Cortex of kidney (tissue), 1 donor: Measurements from ENCODE around the gene CPTP.

Experiments
- DNase-seq: peaks from one replicate; lab custom pipeline; 2025; lab: John Stamatoyannopoulos, UW

Gene CPTP

DNA sequence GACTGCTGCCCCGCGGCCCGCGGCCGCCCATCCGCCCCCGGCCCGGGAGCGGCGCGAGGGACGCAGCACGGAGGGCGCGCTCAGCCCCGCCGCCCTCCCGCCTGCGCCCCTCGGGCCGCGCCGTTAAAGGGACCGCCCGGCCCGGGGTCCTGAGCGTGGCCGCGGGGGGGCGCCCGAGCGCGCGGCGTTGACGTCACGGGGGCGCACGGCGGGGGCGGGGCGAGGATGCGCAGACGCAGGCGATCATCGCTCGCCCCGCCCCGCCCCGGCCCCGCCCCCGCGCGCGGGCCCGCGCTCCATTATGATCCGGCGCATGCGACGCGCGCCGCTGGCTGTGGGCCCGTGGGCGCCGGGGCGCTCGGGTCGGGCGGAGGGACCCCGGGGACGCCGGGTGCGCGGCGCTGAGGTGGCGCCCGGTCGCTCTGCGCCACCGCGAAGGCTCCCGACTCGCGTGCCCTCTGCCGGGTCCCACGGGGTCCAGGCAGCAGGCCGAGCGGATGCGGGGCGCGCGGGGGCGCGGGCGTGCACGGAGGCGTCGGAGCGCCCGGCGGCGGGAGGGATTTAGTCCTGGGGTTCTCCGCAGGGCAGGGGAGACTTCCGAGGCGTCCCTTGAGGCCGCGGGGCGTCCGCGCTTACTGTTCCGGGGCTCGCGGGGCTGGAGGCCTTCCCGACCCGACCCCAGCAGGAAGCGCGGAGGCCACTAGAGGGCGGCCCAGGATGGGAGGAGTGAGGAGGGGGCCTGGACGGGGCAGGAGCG is 24.8 kb downstream of the CPTP start, which contains the start of gene DVL1:
TSS of gene DVL1 (minus strand) at position 163 of the 757 bp plus-strand sequence. CDS start 353 bp downstream, outside the sequence.
- DNase-seq: no peak

GRCh38 chr1:1351511-1352427 is 27.2 kb downstream of the CPTP start:
- DNase-seq: no peak

GRCh38 chr1:1352786-1353388 is 28.3 kb downstream of the CPTP start:
- DNase-seq: no peak

DNA sequence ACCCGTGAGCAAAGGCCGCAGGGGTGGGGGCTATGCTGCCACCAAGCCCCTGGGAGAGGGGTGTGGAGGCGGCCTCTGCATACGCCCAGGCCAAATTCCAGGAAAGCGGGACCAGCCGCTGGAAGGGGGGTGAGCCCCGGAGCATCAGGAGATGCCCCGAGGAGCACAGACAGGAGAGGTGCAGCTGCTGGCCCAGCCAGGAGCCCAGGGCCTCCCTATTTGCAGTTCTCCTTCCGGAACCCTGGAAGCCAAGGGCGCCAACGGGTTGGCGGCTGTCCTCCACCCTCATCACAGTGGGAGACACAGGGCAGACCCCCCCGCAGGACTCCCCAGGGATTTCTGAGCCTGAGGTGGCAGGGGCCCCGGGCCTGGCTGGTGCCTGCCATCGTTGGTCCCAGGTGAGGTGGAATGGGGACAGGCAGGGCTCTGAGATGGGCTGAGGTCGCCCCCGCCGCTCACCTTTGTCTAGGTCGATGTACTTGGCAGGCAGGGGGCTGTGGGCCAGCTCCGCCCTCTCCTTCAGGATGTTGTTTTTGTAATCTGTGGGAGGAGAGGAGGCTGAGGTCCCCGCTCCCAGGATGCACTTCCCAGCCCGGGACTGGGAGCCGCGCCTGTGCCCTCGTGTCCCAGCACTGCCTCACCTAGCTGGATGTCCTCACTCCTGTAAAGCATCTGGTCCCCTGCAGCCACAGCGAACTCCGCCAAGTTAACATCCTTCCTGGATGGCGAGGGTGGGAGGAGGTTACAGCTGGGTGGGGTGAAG is 29.0 kb downstream of the CPTP start:
- DNase-seq: no peak

GRCh38 chr1:1354271-1355247 is 30.0 kb downstream of the CPTP start:
- DNase-seq: no peak

GRCh38 chr1:1355416-1355815 is 30.8 kb downstream of the CPTP start:
- DNase-seq: no peak

DNA sequence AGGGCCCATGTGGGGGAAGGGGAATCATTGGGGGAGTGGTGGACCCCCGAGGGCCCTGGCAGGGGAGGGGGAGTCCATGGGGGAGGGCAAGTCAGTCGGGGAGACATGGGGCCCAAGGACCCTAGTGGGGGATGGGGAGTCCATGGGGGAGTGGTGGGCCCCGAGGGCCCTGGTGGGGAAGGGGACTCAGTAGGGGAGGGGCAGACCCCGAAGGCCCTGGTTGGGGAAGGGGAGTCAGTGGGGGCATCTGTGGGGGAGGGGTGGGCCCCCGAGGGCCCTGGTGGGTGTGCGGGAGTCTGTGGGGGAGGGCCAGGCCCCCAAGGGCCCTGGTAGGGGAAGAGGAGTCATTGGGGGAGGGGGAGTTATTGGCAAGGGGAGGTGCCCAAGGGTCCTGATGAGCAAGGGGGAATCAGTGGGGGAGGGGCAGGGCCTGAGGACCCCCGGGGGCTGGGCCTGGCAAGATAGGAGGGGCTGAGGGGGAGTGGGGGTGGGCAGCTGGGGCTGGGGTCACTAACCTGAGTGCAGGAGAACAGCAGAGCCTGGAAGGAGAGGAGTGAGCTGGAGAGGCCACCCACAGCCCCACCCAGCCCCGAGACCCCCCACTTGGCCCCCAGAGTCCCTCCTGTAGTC is 31.7 kb downstream of the CPTP start:
- no peak for DNase-seq

GRCh38 chr1:1356796-1357401 is 32.3 kb downstream of the CPTP start:
- DNase-seq: no peak

DNA sequence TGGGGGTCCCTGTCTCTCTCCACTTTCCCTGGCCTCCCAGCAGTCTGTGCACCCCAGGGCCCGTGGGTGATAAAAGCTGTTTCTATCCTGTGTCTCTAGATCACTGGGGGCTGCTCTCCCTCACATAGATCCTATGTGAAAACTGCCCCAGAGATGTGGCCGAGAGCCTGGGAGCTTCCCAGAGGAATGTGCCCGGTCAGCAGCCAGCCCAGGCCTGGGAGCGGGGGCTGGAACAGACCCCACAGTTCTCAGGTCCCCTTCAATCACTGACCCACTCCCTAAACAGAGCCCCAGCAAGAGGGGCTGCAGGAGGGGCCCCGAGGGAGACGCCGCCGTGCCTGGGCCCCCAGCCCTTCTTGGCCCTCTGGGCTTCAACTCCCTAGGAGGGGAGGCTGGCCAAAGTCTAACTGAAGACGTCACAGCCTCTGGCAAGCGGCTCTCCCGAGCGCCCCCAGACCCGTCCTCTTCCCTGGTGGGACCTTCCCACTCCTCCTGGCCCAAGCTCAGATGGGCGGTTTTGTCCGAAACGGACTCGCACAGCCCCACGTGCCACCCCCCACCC is 33.4 kb downstream of the CPTP start:
- DNase-seq: no peak

DNA sequence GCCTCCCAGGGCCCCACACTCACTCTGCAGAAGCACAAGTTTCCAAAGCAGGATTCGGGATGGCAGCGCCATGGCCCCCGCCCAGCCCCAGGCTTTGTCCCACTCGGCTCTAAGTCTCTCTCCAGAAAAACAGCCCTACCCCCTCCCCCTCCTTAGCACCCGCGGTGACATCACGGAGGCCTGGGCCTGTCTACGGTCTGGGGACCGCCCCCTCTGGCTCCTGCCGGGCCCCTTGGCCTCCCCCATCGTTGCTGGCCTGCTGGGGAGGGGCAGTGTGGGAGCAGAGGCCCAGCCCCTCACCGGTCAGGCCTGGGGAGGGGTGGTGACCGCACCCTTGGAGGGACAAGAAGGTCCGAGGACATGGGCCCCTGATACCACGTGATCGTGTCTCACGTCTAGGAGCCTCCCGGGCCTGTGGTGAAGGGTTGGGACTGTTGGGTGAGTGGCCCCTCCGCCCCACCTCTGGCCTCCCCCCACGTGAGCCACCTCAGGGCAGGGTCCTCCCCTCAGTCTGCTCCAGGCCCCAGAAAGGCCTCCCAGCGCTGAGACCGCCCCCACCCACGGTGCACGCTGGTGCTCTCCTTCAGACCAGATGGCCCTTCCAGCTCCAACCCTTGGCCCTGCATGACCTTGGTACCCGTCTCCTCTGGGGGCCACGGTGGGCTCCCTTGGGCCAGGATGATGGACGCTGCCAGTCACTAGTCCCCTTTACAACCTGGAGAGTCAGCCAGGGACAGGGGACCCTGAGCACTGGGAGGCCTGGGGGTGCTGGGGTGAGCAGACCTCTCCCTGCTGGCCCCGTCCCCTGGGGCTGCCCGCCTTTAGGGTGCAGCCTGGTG is 34.0 kb downstream of the CPTP start, which contains the start of gene MXRA8:
TSS of gene MXRA8 (minus strand) at position 123 of the 839 bp plus-strand sequence. CDS start at position 72, 51 bp downstream.
- DNase-seq: no peak

DNA sequence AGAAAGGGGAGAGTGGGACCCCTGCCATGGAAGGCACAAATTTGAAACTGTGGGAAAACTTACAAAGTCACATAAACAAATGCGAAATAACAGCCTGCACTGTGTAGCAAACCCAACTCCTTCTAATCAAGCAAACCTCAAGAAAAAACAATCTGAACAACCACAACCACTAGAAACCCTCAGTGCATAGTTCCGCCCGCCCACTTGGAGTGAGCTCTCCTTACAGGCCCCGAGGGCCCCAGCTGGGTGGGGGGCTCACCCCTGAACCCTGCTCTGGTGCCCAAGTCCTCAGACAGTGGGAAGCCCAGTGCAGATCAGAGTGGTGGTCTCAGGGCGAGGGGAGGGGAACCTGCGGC is 34.7 kb downstream of the CPTP start:
- no peak for DNase-seq

- DNase-seq: no peak
Measured at GRCh38 chr1:1359664-1360468, 35.3 kb downstream of the CPTP start.

- no peak for DNase-seq
Measured at GRCh38 chr1:1360506-1361169, 36.0 kb downstream of the CPTP start.

- DNase-seq: no peak
Measured at GRCh38 chr1:1361233-1361981, 36.8 kb downstream of the CPTP start.

DNA sequence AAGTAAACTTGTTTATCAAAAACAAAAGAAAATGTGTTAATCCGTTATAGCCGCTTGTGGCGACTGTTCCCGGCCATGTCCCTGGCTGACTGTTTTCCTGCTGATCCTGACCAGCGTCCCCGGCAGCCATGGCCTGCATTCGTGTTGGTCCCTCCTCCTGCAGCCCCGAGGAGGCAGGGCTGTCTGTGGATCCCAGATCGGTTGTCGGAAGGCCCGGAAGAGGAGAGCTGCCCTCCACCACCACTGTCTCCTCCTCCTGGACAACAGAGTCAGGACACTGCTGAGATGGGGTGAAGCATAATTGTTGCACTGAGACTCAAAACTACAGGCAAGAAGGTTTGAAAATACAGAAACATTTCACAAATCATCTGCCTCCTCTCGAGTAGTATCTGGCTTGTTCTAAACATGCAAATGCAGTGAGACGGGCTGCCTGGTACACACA is 37.4 kb downstream of the CPTP start:
- DNase-seq: no peak

DNA sequence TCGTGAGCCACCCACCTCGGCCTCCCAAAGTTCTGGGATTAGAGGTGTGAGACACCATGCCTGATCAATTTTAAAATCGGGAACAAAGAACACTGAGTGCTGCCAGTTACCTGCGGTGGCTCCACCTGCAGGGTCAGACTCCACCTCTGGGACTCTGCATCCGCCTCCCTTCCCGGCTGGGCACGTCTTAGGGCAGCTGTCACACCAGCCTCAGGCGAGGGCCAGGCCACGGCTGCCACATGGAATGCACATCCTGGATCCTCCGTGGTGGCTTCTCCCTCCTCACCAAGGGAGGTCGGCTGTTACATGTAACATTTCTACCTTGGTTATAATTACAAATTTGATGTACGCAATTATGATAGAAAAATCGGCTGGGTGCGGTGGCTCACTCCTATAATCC is 39.7 kb downstream of the CPTP start:
- DNase-seq: no peak
